GM19328 (cell line): ENCODE measurements around the gene OR52A1.

Source experiments
- ATAC-seq: cut with Tn5 transposase; IDR thresholded peaks from one replicate; pipeline ENCODE4 v1.9.1; 2021; ENCODE audit warnings: mild to moderate bottlenecking, moderate library complexity; ENCODE audit not compliant: unreplicated experiment

The OR52A1 gene

GRCh38 chr11:5136261-5136660 is 18.3 kb downstream of the OR52A1 start:
- ATAC-seq, result no peak

- ATAC-seq, result no peak
Measured at GRCh38 chr11:5131584-5132335, 22.8 kb downstream of the OR52A1 start.

- ATAC-seq, result no peak
Measured at GRCh38 chr11:5129457-5129877, 25.1 kb downstream of the OR52A1 start.

GRCh38 chr11:5124891-5125620 is 29.5 kb downstream of the OR52A1 start:
- ATAC-seq, result no peak

- peak; percentile 95 for ATAC-seq
Measured at GRCh38 chr11:5123802-5124521, 30.6 kb downstream of the OR52A1 start.

GRCh38 chr11:5118893-5119292 is 35.7 kb downstream of the OR52A1 start:
- ATAC-seq, result no peak

- no peak for ATAC-seq
Measured at GRCh38 chr11:5117588-5117987, 37.0 kb downstream of the OR52A1 start.

- ATAC-seq, result no peak
Measured at GRCh38 chr11:5115339-5115738, 39.2 kb downstream of the OR52A1 start.

- ATAC-seq, result no peak
Measured at GRCh38 chr11:5107285-5107684, 47.3 kb downstream of the OR52A1 start.

GRCh38 chr11:5103066-5103465 is 51.5 kb downstream of the OR52A1 start:
- no peak for ATAC-seq

- ATAC-seq, result no peak
Measured at GRCh38 chr11:5102246-5102645, 52.3 kb downstream of the OR52A1 start.

GRCh38 chr11:5096011-5096410 is 58.5 kb downstream of the OR52A1 start:
- ATAC-seq, result no peak
